IMR-90 (cell line): ENCODE data around the gene TMCO2. TPM values are rescaled to one million over a fixed set of nuclear protein-coding genes. Genes with fewer than 3 reads are reported as not detected.

Experiments used
- ATAC-seq: fragments of 200-7000 bp; cut with Tn5 transposase; 2 replicates; pipeline ENCODE4 v1.9.1; 2020; ENCODE audit warnings: low read depth, mild to moderate bottlenecking, moderate library complexity
- BruUV-seq: library from RNA; stranded (reverse); fragments of 400-500 nt; replicated peaks from 2 replicates; lab custom pipeline; 2021; lab: Mats Ljungman, UMichigan
- CTCF ChIA-PET: fragments of 300-600 bp; formaldehyde crosslinking; extraction: SDS; loops from one replicate; lab custom pipeline; 2021; ENCODE audit warnings: antibody characterized with exemption; lab: Yijun Ruan, JAX
- POLR2A ChIA-PET: fragments of 300-600 bp; sonication (Branson Sonifier 250); formaldehyde crosslinking; loops from one replicate; lab custom pipeline; 2022; ENCODE audit warnings: antibody characterized with exemption; ENCODE audit not compliant: unreplicated experiment; lab: Charles Lee
- DNase-seq: peaks from one replicate; pipeline ENCODE4 v3.0.0; 2013
- H2AFZ ChIP-seq: replicated peaks from 2 replicates; pipeline ENCODE3; 2013; ENCODE audit warnings: low read length, mild to moderate bottlenecking; ENCODE audit not compliant: poor library complexity
- H2AK5ac ChIP-seq: 2 replicates; pipeline ENCODE4 v1.6.1; 2013; ENCODE audit warnings: low read depth, low read length, inconsistent platforms
- H2AK9ac ChIP-seq: replicated peaks from 2 replicates; pipeline ENCODE3; 2013; ENCODE audit warnings: mild to moderate bottlenecking, low read depth, low read length, moderate library complexity; ENCODE audit not compliant: poor library complexity
- H2BK120ac ChIP-seq: 2 replicates; pipeline ENCODE4 v1.6.1; 2013; ENCODE audit warnings: low read depth, low read length, inconsistent platforms
- H2BK15ac ChIP-seq: 3 replicates; pipeline ENCODE4 v1.6.1; 2013; ENCODE audit warnings: low read depth, low read length, inconsistent platforms
- H2BK20ac ChIP-seq: 2 replicates; pipeline ENCODE4 v1.6.1; 2013; ENCODE audit warnings: low read depth, mild to moderate bottlenecking, inconsistent platforms, low read length, moderate library complexity
- H2BK5ac ChIP-seq: 2 replicates; pipeline ENCODE4 v1.6.1; 2013; ENCODE audit warnings: mild to moderate bottlenecking, low read depth, low read length, inconsistent platforms; ENCODE audit not compliant: poor library complexity, severe bottlenecking
- H3K14ac ChIP-seq: replicated peaks from 2 replicates; pipeline ENCODE4 v1.6.1; 2013; ENCODE audit warnings: low read depth, low read length, inconsistent platforms
- H3K18ac ChIP-seq: 2 replicates; pipeline ENCODE4 v1.6.1; 2013; ENCODE audit warnings: low read depth, low read length, control low read depth
- H3K23ac ChIP-seq: 2 replicates; pipeline ENCODE4 v1.6.1; 2013; ENCODE audit warnings: low read depth, low read length, inconsistent platforms
- H3K27ac ChIP-seq: 2 replicates; pipeline ENCODE4 v1.5.1; 2013; ENCODE audit warnings: mild to moderate bottlenecking, control low read depth, low read length; ENCODE audit not compliant: insufficient read depth
- H3K27me3 ChIP-seq: 2 replicates; pipeline ENCODE4 v1.6.1; 2013; ENCODE audit warnings: low read length; ENCODE audit not compliant: control insufficient read depth, insufficient read depth
- H3K36me3 ChIP-seq: 2 replicates; pipeline ENCODE4 v1.6.1; 2013; ENCODE audit warnings: low read length, mixed read lengths; ENCODE audit not compliant: control insufficient read depth, insufficient read depth
- H3K4ac ChIP-seq: 2 replicates; pipeline ENCODE4 v1.6.1; 2013; ENCODE audit warnings: low read depth, low read length, inconsistent platforms
- H3K4me1 ChIP-seq: 2 replicates; pipeline ENCODE4 v1.6.1; 2013; ENCODE audit warnings: low read length, mixed read lengths; ENCODE audit not compliant: control insufficient read depth, insufficient read depth
- H3K4me2 ChIP-seq: 2 replicates; pipeline ENCODE4 v1.6.1; 2013; ENCODE audit warnings: low read depth, mild to moderate bottlenecking, control low read depth, low read length, moderate library complexity
- H3K4me3 ChIP-seq: 2 replicates; pipeline ENCODE4 v1.5.1; 2013; ENCODE audit warnings: low read depth, mild to moderate bottlenecking, control low read depth, low read length, moderate library complexity; ENCODE audit not compliant: insufficient read depth
- H3K56ac ChIP-seq: 2 replicates; pipeline ENCODE4 v1.6.1; 2013; ENCODE audit warnings: low read length, inconsistent platforms; ENCODE audit not compliant: insufficient read depth; ENCODE audit errors: extremely low read depth
- H3K79me1 ChIP-seq, 2 experiments: 2 replicates each; pipeline ENCODE4 v1.6.1; 2013; ENCODE audit warnings: low read length in 2 of 2, inconsistent platforms in 1 of 2, low read depth in 1 of 2
- H3K9ac ChIP-seq: 2 replicates; pipeline ENCODE4 v1.6.1; 2013; ENCODE audit warnings: low read depth, low read length, control low read depth
- H3K9me1 ChIP-seq: 2 replicates; pipeline ENCODE4 v1.6.1; 2013; ENCODE audit warnings: low read length, inconsistent platforms; ENCODE audit not compliant: insufficient read depth
- H3K9me3 ChIP-seq: 2 replicates; pipeline ENCODE4 v1.6.1; 2013; ENCODE audit warnings: low read length; ENCODE audit not compliant: control insufficient read depth, insufficient read depth
- H4K20me1 ChIP-seq: 2 replicates; pipeline ENCODE4 v1.6.1; 2013; ENCODE audit warnings: low read length, inconsistent platforms; ENCODE audit not compliant: insufficient read depth
- H4K5ac ChIP-seq: 2 replicates; pipeline ENCODE4 v1.6.1; 2013; ENCODE audit warnings: mild to moderate bottlenecking, low read depth, low read length, control low read depth
- H4K8ac ChIP-seq, 2 experiments: 2 replicates each; pipeline ENCODE4 v1.6.1; 2013; ENCODE audit warnings: low read depth in 2 of 2, low read length in 2 of 2, control low read depth in 1 of 2, inconsistent platforms in 1 of 2
- H4K91ac ChIP-seq: 2 replicates; pipeline ENCODE4 v1.6.1; 2013; ENCODE audit warnings: low read depth, low read length, inconsistent platforms; ENCODE audit not compliant: insufficient read depth
- BHLHE40 ChIP-seq: fragments of 150-350 bp; IDR thresholded peaks from 2 replicates; pipeline ENCODE4 v1.6.1; 2016; ENCODE audit warnings: mild to moderate bottlenecking, low read depth, low read length
- CEBPB ChIP-seq: IDR thresholded peaks from 2 replicates; pipeline ENCODE4 v1.6.1; 2012; ENCODE audit warnings: low read depth, low read length, improper control_type of control experiment
- CHD1 ChIP-seq: IDR thresholded peaks from 2 replicates; pipeline ENCODE4 v1.6.1; 2012; ENCODE audit warnings: low read depth, low read length, improper control_type of control experiment
- CTCF ChIP-seq: conservative IDR thresholded peaks from 2 replicates; pipeline ENCODE4 v1.5.1; 2012; ENCODE audit warnings: mild to moderate bottlenecking, low read depth, low read length, improper control_type of control experiment
- ELK1 ChIP-seq: fragments of 150-350 bp; IDR thresholded peaks from 2 replicates; pipeline ENCODE4 v1.6.1; 2016; ENCODE audit warnings: low read depth, mild to moderate bottlenecking, low read length, moderate library complexity, borderline replicate concordance
- FOS ChIP-seq: fragments of 150-350 bp; IDR thresholded peaks from 2 replicates; pipeline ENCODE4 v1.6.1; 2016; ENCODE audit warnings: low read depth, low read length
- MAFK ChIP-seq: IDR thresholded peaks from 2 replicates; pipeline ENCODE4 v1.6.1; 2012; ENCODE audit warnings: low read depth, low read length, improper control_type of control experiment
- MAZ ChIP-seq: IDR thresholded peaks from 2 replicates; pipeline ENCODE4 v1.6.1; 2012; ENCODE audit warnings: low read depth, mild to moderate bottlenecking, low read length, improper control_type of control experiment, moderate library complexity, borderline replicate concordance
- MXI1 ChIP-seq: IDR thresholded peaks from 2 replicates; pipeline ENCODE4 v1.6.1; 2012; ENCODE audit warnings: low read depth, mild to moderate bottlenecking, low read length, moderate library complexity, borderline replicate concordance
- NFE2L2 ChIP-seq: fragments of 150-350 bp; IDR thresholded peaks from 2 replicates; pipeline ENCODE4 v1.6.1; 2016; ENCODE audit warnings: low read depth, mild to moderate bottlenecking, low read length
- POLR2A ChIP-seq: IDR thresholded peaks from 2 replicates; pipeline ENCODE4 v1.6.1; 2012; ENCODE audit warnings: mild to moderate bottlenecking, low read depth, low read length
- RAD21 ChIP-seq: IDR thresholded peaks from 2 replicates; pipeline ENCODE4 v1.6.1; 2012; ENCODE audit warnings: low read length, improper control_type of control experiment
- RCOR1 ChIP-seq: IDR thresholded peaks from 2 replicates; pipeline ENCODE4 v1.6.1; 2012; ENCODE audit warnings: mild to moderate bottlenecking, low read length, improper control_type of control experiment; ENCODE audit not compliant: insufficient replicate concordance
- RFX5 ChIP-seq: IDR thresholded peaks from 2 replicates; pipeline ENCODE4 v1.8.0; 2012; ENCODE audit warnings: low read depth, mild to moderate bottlenecking, low read length, moderate library complexity
- SMC3 ChIP-seq: fragments of 150-350 bp; IDR thresholded peaks from 2 replicates; pipeline ENCODE4 v1.6.1; 2016; ENCODE audit warnings: low read depth, mild to moderate bottlenecking, antibody characterized with exemption, low read length, moderate library complexity
- USF2 ChIP-seq: fragments of 150-350 bp; IDR thresholded peaks from 2 replicates; pipeline ENCODE4 v1.6.1; 2017; ENCODE audit warnings: mild to moderate bottlenecking, antibody characterized with exemption, low read length, low read depth
- WGBS, 2 experiments: methylation state at CpG; one replicate each; pipeline versions ENCODE4 v1.1.5 to v1.1.7; 2013; ENCODE audit warnings: missing lambda C conversion rate in 2 of 2; ENCODE audit not compliant: insufficient read length in 1 of 2; ENCODE audit errors: extremely low coverage in 2 of 2; 5-methylcytosine and 5-hydroxymethylcytosine counted together
- dilution Hi-C: fragments of 300-500 bp; cut with HindIII; formaldehyde crosslinking; loops from one replicate; pipeline ENCODE4 v1.14.3; 2018; ENCODE audit warnings: low sequenced_read_pairs; ENCODE audit not compliant: unreplicated experiment
- in situ Hi-C: fragments of 300-500 bp; cut with MboI; formaldehyde crosslinking; loops from 3 replicates; pipeline ENCODE4 v1.14.3; 2019; ENCODE audit warnings: low sequenced_read_pairs, inconsistent platforms, mixed read lengths
- intact Hi-C: fragments of 100-400 bp; cut with micrococcal nuclease; formaldehyde crosslinking; loops from 2 replicates; pipeline ENCODE4 v1.10.0; 2022
- polyA plus RNA-seq, 3 experiments: library from polyadenylated mRNA; depleted of rRNA; stranded (reverse); fragments of >200 nt; gene quantifications; 2 replicates each; pipeline ENCODE4 v1.2.3, GENCODE V29; 2012; ENCODE audit warnings: low replicate concordance in 1 of 3
- total RNA-seq: library from RNA; depleted of rRNA; stranded (reverse); fragments of >200 nt; gene quantifications from 2 replicates; pipeline ENCODE4 v1.2.3, GENCODE V29; 2012

TMCO2 gene
- total and polyA plus RNA-seq, 2 of the 4 experiments (the other 2 are of a cell fraction), result not detected

GRCh38 chr1:40226192-40226591 lies 21.5 kb upstream of the TMCO2 start:
- no peak overlapping the region for H2AK5ac ChIP-seq
- 100% methylated on average over 1 of the region's 3 CpGs; no CpG with 5 or more reads in 1 of the 2 experiments for WGBS, 2 experiments

More at GRCh38 chr1:40226192-40226591, 21.5 kb upstream of the TMCO2 start:
- ATAC-seq (no peak), DNase-seq (no peak)
- no peaks in the 10 kb centered on the region for H3K9me3 ChIP-seq
- BruUV-seq, result no TSS peak
- no peak overlapping the region for H3K27ac ChIP-seq
- no peak overlapping the region for H3K4me2 ChIP-seq
- H3K79me1 ChIP-seq, result peaks cover 11 to 18% of the 10 kb centered on the region in 2 experiments
- H3K23ac ChIP-seq, result no peak overlapping the region
- in situ Hi-C loops (no loop called here), dilution Hi-C loops (no loop called here), intact Hi-C loops (no loop called here)
- no peak overlapping the region for H2AFZ ChIP-seq
- H3K18ac ChIP-seq, result no peak overlapping the region
- no peak overlapping the region for H2AK9ac ChIP-seq
- H4K8ac ChIP-seq, result no peak overlapping the region
- no peak overlapping the region for H2BK120ac ChIP-seq
- no peak overlapping the region for H3K9ac ChIP-seq
- H2BK15ac ChIP-seq, result no peak overlapping the region
- H3K27me3 ChIP-seq, result no peaks in the 10 kb centered on the region
- H4K5ac ChIP-seq, result no peak overlapping the region
- no peak overlapping the region for H2BK20ac ChIP-seq
- H3K4ac ChIP-seq, result no peak overlapping the region
- no peak overlapping the region for H3K56ac ChIP-seq
- TF ChIP-seq FOS (no peak), CEBPB (no peak), RAD21 (no peak), MAZ (no peak), USF2 (no peak), BHLHE40 (no peak), POLR2A (no peak), NFE2L2 (no peak), ELK1 (no peak), MXI1 (no peak), CHD1 (no peak), CTCF (no peak), SMC3 (no peak), RCOR1 (no peak), RFX5 (no peak), MAFK (no peak)
- H3K9me1 ChIP-seq, result peaks cover 3% of the 10 kb centered on the region
- ChIA-PET CTCF (interaction anchor here (0.6 kb wide), 2 partner anchors 15 to 26 kb away, joined by 3 to 6 read pairs; no protein-coding TSS in a partner anchor), POLR2A (no interaction called here)
- peaks cover 7% of the 10 kb centered on the region for H3K4me1 ChIP-seq
- H4K20me1 ChIP-seq, result no peaks in the 10 kb centered on the region; the same call in 1 of the 2 replicates
- H3K36me3 ChIP-seq, result peaks cover 18% of the 10 kb centered on the region
- H3K4me3 ChIP-seq, result no peak overlapping the region
- no peak overlapping the region for H3K14ac ChIP-seq
- H2BK5ac ChIP-seq, result no peak overlapping the region
- H4K91ac ChIP-seq, result no peak overlapping the region
